GM18951 (cell line): ENCODE results near the gene DAG1.

ENCODE experiments used
- POLR2A ChIP-seq: IDR thresholded peaks from 4 replicates; pipeline ENCODE4 v1.6.1; 2011; ENCODE audit warnings: mild to moderate bottlenecking; ENCODE audit not compliant: insufficient read length, insufficient read depth; ENCODE audit errors: extremely low read depth
- in situ Hi-C: fragments of 300-500 bp; cut with MboI; formaldehyde crosslinking; loops from one replicate; pipeline ENCODE4 v1.12.0; 2022; ENCODE audit warnings: low sequenced_read_pairs, mixed read lengths, inconsistent platforms; ENCODE audit not compliant: unreplicated experiment

DAG1 gene

DNA sequence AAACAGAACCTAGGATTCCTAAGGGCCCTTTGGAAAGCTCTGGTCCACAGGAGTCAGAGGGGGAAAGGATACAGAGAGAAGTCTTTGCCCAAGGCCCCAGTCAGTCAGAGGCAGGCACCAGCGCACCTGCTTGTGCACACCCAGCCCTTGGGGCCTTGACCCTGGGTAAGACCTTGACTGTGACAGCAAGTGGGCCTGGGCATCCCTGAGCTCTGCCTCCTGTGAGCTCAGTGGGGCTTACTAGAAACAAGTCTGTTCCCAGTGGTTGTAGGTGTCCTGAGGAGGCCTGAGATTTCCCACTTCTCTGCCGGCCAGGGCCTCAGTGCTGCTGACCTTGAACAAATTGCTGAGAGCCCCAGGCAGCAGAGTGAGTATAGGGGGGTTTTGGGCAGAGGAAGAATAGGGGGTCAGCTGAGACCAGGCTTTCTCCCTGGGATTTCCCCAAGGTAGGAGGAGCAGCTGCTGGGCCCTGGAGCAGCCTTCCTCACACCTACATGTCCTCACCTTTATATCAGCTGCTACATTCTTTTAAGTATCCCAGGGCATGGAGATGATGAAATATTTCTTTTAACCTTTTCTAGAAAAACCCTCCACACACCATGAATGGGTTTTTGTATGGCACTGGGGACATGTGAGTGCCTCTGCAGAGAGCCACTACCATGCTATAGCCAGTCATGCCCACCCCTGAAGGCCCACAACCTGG, 9.7 kb upstream of the DAG1 start:
- in situ Hi-C loops, result no loop called here
- no peak for TF ChIP-seq POLR2A

DNA sequence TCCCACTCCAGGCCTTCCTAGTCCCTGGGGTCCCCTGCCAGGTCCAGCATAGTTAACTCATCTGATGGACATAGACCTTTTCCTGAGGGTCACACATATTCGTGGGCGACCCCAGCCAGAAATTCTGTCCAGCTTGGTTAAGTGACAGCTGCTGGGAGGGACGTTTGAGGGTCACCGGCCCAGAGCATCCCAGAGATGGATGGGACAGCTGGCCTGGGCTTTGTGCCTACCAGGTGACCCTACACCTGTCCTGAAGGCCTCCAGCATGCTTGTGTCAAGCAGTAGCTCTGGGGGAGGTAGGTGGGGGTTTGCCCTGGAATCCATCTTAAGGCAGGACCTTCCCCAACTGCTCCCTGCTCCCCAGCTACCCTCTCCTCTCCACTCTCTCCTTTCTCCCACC, 9.1 kb upstream of the DAG1 start:
- no peak for TF ChIP-seq POLR2A
- in situ Hi-C loops, result no loop called here

GRCh38 chr3:49461443-49462171, 8.5 kb upstream of the DAG1 start:
- in situ Hi-C loops, result no loop called here
- no peak for TF ChIP-seq POLR2A

DNA sequence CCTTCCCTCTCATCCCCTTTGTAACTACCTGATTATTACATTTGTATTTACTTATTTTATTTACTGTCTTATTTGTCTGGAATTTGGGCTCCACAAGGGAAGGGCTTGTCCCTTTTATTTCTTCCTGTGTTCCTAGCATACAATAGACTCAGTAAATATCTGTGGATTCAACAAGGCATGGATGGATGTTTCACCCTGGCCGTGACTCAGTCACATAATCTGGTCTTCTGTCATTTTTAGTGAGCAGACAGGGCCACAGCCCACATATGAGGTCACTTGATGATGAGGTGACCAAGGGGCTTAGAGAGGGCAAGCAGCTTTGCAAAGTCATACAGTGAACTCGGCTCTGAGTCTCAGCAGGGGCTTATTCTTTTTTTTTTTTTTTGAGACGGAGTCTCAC, 7.8 kb upstream of the DAG1 start:
- in situ Hi-C loops, result no loop called here
- no peak for TF ChIP-seq POLR2A

- no peak for TF ChIP-seq POLR2A
- in situ Hi-C loops, result no loop called here
Measured at GRCh38 chr3:49465270-49466034, 4.6 kb upstream of the DAG1 start.

- in situ Hi-C loops, result no loop called here
- no peak for TF ChIP-seq POLR2A
Measured at GRCh38 chr3:49466085-49466484, 4.0 kb upstream of the DAG1 start.

DNA sequence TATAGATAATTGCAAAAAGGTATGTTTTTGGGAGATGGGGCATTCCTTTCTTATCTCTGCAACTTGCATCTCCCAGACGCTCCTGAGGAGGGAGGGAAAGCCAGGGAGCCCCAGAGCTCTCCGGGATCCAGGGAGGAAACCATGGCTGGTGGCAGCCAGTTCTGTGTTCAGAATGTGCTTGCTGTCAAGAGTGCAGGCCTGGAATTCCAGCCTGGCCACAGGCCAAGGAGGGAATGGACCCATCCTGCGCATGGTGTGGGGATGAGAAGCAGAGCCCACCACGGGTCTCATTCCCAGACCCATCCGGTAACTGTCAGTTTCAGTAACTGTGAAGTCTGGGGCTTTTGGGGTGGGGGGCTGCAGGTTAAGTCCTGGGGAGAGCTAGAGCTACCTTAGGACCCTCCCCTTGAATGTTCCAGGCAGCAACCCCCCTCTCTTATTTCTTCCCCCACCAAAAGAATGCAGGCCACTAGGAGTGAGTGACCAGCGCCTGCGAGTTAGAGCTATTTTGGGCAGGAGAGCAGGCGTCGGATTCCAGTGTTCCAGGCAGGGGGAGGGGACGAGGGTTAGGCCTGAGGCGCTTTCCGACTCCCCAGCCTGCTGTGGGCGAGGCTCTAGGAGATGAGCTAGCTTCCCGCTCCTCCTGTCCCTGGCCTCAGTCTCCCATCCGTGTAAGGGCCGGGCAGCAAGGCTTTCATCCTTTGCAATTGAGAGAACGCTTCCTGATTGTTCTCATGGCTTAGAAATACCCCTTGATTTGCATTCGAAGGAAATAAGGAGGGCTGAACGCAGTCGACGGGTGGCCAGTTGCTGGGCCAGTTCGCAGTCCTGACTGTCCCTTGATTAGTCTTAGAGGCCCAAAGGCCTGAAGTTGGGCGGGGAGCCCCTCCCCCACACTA, 781 bp upstream of the DAG1 start:
- in situ Hi-C loops, result no loop called here
- TF ChIP-seq POLR2A, result no peak

DNA sequence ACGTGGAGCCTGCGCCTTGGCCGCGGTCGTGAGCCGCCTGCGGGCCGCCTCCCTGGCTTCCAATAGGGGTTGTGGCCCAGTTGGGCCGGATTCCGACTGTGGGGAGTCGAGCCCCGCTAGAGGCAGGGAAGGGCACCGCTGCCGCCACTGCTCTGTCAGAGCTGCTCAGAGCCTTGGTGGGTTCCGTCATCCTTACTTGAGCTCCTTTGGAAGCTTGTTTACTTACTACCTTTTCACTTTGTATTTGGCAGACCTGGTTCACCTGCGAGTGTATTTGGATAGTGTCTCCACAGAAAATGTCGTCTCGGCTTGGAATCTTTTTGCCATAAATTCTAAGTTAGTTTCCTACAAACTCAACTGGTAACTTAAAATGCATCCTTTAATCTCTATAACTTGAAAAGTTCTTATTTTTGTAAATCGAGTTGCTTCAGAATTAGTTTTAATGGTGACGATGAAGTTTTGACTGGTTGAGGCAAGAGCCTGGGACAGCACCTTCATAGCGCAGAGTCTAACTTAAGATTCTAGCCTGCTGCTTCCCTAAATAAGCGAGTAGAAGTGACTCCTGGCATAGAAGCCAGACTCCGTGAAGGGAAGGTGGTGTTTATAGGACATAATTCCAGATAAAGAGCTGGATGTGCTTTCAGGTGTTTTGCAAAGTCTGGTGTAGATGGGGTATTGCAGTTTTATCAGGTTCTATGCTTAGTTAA, 800 bp downstream of the DAG1 start:
- TF ChIP-seq POLR2A, result no peak
- in situ Hi-C loops, result no loop called here

DNA sequence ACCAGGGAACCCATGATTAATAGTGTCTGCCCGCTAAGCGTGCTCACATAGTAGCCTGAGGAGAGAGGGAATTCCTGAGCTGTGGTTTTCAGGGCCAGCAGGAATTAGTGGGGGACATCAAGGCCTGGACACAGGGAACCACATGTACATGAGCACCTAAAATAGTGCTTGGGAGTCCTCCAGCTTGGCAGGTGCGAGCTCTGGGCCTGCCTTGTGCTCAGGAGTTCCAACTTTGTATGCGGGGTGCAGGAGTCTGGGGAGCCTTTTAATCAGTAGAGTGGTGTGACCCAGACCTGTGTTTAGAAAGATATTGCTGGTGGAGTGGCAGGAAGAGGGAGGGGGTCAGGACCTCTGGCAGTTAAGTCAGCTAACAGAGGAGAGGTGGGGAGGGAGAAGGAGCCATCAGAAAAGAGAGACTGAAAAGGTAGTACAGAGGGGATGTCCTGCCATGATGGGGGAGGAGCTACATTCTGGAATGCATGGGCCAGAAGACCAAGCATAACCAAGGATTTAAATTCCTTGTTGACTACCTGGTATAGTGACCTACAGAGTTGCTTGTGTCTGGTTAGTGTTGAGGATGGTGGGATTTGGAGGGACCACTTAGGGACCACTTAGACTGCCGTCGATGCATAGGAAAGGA, 1.9 kb downstream of the DAG1 start:
- no peak for TF ChIP-seq POLR2A

DNA sequence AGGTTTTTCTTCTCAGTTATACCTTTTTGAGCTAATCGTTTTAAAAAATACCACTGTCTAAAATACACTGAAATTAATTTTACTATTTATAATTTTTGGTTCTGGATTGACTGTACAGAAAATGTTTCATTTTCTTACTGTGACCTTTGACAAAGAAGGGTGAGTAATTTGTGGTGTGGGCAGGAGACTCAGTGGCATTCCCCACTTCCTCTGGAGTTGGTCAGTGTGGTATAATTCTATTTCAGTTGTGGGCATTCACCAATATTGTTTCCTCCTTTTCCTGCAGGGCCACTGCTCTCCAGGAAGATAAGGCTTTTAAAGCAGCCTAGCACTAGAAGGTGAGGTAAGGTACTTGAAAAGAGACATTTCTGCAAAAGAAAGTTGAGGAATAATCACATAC, 6.5 kb downstream of the DAG1 start:
- no peak for TF ChIP-seq POLR2A
- in situ Hi-C loops, result no loop called here

More for the DNA sequence above, 1.9 kb downstream of the DAG1 start:
- in situ Hi-C loops, result no loop called here

DNA sequence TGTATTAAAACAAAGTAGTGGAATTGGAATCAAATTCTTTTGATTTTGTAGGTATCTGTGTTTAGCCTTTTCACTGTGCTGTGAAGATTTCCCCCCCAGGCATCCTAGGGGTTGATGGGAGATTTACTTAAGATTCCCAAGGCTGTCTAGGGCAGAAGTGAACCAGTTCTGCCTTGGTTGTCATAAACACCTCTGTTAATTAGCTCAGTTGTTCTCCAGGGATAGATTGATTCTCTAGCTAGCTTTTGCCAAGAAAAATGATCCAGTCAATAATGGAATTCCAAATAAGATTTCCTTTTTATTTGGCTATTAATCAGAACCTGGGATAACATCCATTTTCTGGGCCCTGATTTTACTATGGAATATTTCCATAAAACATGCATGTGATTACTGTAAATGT, 12.7 kb downstream of the DAG1 start:
- no peak for TF ChIP-seq POLR2A
- in situ Hi-C loops, result no loop called here

GRCh38 chr3:49484471-49484870, 14.4 kb downstream of the DAG1 start:
- no peak for TF ChIP-seq POLR2A
- in situ Hi-C loops, result no loop called here
